GM12873 (cell line): ENCODE measurements around the gene ALKBH2.

Source experiments
- TF ChIP-seq, protein P1 (sequence below): IDR thresholded peaks from 2 replicates; pipeline ENCODE4 v1.5.1; 2012; ENCODE audit warnings: low read depth, mild to moderate bottlenecking, moderate library complexity, low read length, control low read depth; ENCODE audit not compliant: insufficient read depth; ENCODE audit errors: missing control alignments

Gene ALKBH2

DNA sequence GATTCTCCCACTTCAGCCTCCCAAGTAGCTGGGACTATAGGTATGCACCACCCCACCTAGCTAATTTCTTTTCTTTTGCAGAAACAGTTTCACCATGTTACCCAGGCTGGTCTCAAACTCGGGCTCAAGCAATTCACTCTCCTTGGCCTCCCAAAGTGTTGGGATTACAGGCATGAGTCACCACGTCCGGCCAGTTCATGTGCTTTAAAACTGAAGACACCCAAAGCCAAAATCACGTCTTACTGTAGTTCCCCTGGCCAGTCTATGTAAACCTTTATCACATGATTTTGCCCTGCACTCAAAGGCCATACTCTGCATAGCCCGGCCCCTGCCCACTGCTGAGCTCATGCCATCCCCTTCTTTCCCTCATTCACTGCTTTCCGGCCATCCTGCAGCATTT, 4.5 kb downstream of the ALKBH2 start:
- TF ChIP-seq, protein P1, sequence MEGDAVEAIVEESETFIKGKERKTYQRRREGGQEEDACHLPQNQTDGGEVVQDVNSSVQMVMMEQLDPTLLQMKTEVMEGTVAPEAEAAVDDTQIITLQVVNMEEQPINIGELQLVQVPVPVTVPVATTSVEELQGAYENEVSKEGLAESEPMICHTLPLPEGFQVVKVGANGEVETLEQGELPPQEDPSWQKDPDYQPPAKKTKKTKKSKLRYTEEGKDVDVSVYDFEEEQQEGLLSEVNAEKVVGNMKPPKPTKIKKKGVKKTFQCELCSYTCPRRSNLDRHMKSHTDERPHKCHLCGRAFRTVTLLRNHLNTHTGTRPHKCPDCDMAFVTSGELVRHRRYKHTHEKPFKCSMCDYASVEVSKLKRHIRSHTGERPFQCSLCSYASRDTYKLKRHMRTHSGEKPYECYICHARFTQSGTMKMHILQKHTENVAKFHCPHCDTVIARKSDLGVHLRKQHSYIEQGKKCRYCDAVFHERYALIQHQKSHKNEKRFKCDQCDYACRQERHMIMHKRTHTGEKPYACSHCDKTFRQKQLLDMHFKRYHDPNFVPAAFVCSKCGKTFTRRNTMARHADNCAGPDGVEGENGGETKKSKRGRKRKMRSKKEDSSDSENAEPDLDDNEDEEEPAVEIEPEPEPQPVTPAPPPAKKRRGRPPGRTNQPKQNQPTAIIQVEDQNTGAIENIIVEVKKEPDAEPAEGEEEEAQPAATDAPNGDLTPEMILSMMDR, result no peak

DNA sequence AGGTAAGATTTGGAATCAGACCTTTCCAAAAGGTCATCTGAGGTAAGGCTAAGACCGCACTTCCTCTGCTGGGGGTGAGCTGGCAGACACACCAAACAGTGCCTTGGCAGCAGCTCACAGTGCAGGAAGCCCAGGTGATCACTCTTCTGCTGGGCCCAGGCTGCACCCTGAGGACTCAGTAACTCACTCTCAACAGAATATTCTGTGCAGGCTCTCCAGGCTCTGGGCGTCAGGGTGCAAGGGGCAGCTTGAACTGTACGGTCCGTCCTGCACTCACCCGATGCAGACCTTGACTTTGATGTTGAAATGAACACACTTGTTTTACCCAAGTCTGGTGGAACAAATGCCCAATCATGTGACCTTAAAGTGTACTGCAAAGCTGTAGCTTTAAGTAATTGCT, 6.0 kb downstream of the ALKBH2 start:
- TF ChIP-seq, protein P1, result no peak

DNA sequence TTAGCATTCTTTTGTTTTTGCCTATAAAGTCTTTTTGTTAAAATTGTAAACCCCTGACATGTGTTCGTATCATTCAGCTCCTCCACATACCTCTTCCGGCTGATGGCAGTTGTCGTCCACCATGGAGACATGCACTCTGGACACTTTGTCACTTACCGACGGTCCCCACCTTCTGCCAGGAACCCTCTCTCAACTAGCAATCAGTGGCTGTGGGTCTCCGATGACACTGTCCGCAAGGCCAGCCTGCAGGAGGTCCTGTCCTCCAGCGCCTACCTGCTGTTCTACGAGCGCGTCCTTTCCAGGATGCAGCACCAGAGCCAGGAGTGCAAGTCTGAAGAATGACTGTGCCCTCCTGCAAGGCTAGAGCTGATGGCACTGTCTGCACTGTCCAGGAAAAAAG, 7.7 kb downstream of the ALKBH2 start:
- TF ChIP-seq, protein P1, result no peak

DNA sequence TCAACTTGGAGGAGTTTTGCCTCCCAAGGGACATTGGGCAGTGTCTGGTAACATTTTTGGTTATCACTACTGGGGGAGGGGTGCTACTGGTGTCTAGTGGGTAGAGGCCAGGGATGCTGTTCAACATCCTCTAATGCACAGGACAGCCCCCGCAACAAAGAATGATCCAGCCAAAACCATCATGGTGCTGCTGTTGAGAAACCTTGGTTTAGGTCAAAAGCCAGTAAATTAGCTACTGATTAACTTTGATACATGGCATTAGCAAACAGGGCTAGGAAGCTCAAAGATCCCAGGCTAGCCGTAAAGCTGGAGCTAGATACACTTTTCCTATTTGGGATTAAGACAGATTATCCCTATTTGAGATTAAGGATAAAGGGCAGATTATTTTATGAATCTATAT, 8.8 kb downstream of the ALKBH2 start:
- TF ChIP-seq, protein P1, result no peak

DNA sequence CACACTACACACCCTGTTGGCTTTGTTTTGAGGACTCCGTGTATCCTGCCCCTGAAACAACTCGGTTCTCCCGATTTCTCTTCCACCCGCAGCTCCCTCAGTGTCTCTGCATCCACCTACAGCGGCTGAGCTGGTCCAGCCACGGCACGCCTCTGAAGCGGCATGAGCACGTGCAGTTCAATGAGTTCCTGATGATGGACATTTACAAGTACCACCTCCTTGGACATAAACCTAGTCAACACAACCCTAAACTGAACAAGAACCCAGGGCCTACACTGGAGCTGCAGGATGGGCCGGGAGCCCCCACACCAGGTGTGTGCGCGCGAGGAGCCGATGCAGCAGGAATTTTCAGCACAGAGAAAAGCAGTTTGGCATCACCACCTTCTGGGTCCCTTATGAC, 10.5 kb downstream of the ALKBH2 start:
- TF ChIP-seq, protein P1, result no peak

DNA sequence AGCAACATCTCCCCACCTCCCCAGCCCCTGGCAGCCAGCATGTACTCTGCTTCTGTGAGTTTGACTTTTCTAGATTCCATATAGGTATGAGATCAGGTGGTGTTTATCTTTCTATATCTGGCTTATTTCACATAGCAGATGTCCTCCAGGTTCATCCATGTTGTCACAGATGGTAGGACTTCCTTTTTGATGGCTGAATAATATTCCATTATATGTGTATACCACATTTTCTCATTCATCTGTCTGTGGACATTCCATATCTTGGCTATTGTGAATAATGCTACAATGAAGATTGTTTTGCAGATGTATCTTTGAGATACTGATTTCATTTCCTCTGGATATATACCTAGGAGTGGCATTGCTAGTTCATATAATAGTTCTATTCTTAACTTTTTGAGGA, 18.4 kb downstream of the ALKBH2 start:
- TF ChIP-seq, protein P1, result no peak

DNA sequence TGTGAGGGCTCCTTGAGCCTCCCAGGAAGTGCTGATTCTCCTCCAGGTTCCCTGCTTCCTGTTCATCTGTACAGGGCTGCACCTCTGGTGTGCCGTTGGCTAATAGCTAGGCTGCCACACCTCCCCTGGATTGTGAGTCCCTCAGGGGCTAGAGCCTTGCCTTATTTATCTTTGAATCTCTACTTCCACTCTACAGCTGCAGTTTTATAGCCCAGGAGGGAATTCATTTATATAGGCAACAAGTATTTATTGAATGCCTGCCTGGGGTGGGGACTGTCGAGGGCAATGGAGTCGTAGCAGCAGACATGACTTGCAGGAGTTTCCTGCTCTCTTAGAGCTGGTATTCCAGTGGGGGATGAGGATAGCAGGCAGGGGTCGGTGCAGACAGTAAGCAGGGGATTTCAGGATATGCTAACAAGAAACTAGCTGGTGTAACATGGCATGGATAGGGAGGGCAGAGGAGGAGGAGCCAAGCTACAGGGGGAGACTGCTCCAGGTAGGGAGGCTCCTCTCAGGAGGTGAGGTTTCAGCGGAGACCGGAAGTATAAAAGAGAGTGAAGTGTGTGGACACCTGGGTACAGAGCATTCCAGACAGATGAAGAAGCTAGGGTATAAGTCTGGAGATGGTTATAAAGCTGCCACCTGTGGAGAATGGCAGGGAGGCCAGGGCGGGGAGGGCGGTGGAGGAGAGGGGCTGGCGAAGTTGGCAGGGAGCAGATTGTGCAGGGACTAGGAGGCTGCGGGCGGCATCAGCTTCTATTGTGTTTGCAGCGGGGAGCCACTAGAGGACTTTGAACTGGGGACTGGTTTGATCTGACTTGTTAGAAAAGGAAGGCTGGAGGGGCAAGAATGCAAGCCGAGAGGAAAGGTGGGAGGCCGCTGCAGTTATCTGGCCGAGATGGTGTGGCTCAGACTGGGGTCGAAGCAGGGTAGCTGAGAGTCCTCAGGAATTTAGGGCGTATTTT, 23.7 kb downstream of the ALKBH2 start:
- TF ChIP-seq, protein P1, result no peak
